Astrocyte (in vitro differentiated cells and primary cell): ENCODE measurements around the gene ST14.

Experiments used
- CTCF ChIP-seq: IDR thresholded peaks from 2 replicates; pipeline ENCODE4 v1.5.1; 2011; ENCODE audit warnings: low read depth, mild to moderate bottlenecking, inconsistent platforms, low read length, moderate library complexity; ENCODE audit not compliant: insufficient read depth
- EZH2 ChIP-seq: IDR thresholded peaks from 2 replicates; pipeline ENCODE4 v1.6.1; 2012; ENCODE audit warnings: mild to moderate bottlenecking, low read length, inconsistent platforms; ENCODE audit not compliant: insufficient read depth

- TF ChIP-seq CTCF (no peak), EZH2 (no peak)
These were observed 12.0 kb downstream of the ST14 start for GRCh38 chr11:130171534-130171933.
